Occipital lobe (tissue), 2 donors: ENCODE measurements around the gene RTCA. TPM values are rescaled to one million over a fixed set of nuclear protein-coding genes. Genes with fewer than 3 reads are reported as not detected.
"Not testable (repeated sequence)": the region's sequence is repeated elsewhere in the genome, so short reads cannot be mapped to it uniquely, and the experiment has no call there.

Experiments used
- DNase-seq: peaks from one replicate; lab custom pipeline; 2025; lab: John Stamatoyannopoulos, UW
- total RNA-seq: library from RNA; depleted of rRNA; stranded (reverse); fragments of >200 nt; gene quantifications from one replicate; pipeline ENCODE4 v1.2.3, GENCODE V29; 2014

RTCA gene
- 60.8 TPM for total RNA-seq

DNA sequence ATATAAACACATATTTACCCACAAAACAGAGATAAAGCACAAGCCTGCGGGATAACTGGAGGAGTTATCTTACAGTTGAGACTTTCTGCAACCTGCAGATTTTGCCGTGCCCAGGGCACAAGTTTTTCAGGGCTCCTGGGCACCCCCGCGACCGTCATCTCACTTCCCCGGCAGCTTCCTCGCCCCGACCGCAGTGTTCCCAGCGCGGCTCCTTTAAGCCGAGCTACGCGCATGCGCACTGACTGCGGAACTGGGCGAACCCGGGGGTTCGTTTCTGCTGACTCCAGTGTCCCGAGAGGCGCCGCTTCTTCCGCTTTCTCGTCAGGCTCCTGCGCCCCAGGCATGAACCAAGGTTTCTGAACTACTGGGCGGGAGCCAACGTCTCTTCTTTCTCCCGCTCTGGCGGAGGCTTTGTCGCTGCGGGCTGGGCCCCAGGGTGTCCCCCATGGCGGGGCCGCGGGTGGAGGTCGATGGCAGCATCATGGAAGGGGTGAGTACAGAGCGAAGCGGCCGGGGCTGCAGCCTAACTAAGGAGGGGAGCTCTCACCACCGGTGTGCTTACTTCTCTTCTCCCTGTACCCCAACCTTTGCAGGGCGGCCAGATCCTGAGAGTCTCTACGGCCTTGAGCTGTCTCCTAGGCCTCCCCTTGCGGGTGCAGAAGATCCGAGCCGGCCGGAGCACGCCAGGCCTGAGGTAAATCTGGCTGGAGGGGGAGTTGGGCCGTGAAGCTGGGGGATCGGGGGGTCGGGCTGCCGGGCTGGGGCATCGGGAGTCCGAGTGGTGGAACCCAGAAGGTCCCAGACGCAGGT is at the start of gene RTCA:
Gene RTCA (plus strand): TSS at position 286 of the 810 bp plus-strand sequence. CDS start 160 bp downstream, at position 446.
- peak; percentile 91 for DNase-seq

DNA sequence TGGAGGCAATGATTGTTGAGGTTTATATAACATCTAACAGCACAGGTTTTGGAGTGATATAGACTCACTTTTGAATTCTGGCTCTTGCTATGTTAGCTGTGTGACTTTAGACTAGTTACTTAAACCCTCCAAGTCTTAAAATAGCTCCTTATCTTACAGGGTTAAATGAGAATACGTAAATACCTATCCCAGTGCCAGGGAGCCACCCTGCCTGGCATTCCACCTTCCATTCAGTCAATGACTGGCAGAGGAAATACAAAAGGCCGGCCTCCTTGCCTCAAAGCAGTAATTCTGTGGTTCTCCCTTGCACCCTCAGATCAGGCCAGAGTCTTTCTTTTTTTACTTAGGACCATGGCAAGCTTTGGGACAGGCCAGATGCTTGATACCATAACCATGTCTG is 48.2 kb upstream of the RTCA start:
- DNase-seq, result no peak

DNA sequence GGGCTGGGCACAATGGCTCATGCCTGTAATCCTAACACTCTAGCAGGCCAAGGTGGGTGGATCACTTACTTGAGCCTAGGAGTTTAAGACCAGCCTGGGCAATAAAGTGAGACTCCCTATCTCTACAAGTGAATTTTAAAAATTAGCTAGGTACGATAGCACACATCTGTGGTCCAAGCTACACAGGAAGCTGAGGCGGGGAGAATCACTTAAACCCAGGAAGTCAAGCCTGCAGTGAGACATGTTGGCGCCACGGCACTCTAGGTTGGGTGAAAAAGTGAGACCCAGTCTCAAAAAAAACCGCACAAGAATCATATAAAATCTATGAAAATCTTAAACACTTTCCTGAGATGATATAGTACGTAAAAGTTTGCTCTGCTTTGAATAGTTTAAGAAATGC is 46.6 kb upstream of the RTCA start:
- no peak for DNase-seq

DNA sequence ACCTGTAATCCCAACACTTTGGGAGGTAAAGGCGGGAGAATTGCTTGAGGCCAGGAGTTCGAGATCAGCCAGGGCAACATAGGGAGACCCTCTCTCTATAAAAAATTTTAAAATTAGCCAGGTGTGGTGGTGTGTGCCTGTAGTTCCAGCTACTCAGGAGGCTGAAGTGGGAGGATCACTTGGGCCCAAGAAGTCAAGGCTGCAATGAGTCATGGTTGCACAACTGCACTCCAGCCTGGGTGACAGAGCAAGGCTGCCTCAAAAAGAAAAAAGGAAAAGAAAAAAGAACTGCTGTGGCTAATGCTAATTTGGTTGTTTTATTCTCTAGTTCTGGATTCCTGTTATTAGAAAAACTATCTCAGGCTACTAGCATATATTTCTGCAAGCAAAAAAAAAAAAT is 46.1 kb upstream of the RTCA start:
- DNase-seq, result no peak

DNA sequence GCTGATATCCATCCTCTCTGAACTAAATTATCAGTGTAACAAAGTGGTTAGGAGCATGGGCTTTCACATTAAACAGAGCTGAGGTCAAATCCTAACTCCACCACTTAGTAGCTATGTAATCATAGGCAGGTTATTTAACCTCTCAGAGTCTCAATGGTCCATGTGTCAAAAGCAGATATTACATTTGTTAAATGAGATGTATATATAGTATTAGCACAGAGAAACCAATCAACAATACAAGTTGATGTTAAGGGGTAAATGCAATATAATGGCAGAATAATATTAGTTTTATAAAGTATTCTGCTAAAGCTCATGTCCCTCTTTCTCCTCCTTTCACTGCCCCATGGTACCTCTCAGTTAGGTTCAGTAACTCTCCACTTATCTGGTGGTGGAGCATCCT is 43.6 kb upstream of the RTCA start:
- DNase-seq, result no peak

DNA sequence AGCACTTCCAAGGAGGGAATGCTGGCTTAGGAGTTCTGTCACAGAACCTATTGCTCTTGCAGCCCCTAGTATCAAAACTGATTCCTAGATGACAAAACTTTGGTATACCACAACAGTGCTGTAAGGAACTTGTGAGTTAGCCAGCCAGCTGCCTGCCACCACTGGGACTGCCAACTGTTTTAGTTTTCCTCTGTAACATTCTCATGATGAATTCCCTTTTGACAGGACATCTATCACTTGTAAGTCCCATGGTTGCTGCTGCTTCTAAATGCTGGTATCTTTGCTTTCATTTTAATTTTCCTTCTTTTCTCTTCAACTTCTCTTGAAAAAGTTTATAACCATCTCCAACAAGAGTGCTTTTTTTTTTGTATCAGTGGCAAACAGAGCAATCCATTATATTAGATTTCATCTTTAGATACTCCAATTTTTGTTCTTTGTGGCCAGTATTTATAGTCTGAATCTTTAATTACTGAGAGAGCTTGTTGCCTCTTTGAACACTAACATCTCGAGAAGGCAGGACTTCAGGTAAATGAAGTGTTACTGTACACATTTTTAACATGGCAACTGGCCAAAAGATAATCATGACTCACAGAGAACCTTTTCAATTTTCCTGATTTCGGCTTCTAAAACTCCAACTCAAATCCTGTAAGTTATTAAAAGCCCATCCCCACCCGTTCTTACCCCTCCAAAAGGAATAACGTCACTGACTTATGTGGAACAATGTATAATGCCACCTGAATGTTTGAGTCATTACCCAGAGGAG is 36.2 kb upstream of the RTCA start:
- DNase-seq, result no peak

DNA sequence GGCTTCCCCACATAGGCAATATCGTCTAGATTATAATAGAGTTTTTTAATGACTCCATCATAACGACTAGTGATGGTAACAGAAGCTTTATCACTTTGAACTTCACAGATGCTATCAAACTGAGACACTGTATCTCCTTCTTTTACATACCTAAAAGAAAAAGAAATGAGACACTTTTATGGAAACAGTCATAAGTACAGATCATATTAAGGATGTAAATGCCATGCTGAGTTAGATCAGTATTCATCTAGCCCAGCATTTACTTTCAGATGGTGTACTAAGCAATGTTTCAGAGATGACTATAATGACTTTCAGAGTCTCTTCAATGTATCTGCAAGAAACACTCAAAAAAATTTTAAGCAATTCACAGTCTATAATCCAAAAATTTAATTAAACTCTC is 35.3 kb upstream of the RTCA start:
- DNase-seq, result no peak

DNA sequence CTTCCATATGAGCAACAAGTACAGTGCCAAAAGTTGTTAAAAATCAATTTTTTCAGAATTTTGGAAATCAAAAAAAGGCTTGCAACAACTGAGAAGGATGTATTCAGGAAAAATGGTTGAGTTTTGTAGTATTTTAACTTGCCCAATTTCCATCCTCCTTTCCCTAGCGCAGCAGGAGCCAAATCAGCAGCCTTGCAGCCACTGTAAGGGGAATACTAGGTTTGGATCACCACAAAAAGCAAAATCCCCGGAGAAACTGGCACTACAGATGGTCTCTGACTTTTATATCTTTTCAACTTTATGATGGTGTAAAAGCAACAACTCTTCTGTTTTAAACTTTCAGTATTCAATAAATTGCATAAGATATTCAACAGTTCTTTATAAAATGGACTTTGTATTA is 34.3 kb upstream of the RTCA start:
- DNase-seq, result no peak

DNA sequence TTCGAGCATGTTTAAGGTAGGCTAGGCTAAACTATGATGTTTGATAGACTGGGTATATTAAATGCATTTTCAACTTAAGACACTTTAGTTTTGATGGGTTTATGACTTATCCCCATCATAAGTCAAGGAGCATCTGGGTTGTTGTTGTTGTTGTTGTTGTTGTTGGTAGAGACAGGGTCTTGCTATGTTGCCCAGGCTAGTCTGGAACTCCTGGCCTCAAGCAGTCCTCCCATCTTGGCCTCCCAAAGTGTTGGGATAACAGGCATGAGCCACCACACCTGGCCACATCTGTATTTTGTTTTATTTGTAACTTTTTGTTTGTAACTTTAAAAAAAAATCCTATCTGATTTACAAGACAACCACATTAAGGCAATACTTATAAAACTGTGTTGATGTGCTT is 33.9 kb upstream of the RTCA start:
- DNase-seq, result no peak

DNA sequence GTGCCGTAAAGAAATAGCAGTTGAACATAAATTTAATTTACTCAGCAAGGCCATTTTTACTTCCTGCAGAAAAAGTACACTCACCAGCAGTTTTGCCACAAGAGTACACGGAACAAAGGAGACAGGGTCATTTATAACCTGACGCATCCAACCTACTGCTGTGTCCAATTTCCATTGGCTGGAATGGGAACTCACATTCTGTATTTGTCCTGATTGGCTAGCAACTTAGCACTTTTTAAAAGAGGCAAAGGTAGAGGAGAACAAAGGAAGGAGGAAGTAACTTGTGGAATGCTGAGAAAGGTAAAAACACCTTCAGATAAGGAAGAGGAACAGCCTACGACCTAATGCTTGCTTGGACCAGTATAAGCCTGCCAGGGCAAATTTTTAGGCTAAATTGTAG is 32.5 kb upstream of the RTCA start:
- not testable (repeated sequence) for DNase-seq

DNA sequence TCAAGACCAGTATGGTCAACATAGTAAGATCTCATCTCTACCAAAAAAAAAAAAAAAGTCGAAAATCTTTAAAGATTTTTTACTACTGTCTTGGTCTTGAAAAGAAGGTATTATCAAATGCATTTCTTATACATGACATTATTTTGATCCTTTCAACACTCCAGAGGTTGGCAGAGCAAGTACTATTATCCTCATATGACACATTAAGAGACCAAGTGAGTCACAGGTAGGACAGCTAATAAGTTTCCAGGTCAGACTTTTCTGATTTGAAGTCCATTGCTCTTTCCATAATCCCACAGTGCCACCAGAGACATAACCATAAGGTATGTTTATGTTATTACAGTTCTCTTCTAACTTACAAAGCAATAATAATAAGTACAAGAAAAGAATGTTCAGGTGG is 31.6 kb upstream of the RTCA start:
- DNase-seq, result no peak

DNA sequence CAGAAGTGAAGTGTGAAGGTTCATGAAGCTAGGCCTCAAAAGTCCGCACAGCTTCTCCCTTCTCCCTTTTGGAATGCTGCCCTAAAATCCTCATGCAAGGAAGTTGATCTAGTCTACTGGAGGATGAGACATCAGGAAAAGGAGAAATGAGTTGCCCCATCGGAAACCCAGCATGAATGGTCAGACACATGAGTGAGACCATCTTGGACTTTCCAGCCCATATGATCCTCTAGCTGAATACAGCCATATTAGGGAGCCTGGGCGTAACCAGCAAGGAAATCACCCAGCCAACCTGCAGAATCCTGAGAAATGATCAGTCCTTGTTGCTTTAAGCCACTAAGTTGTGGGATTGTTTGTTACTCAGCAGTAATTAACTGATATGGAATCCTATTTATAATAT is 28.9 kb upstream of the RTCA start:
- no peak for DNase-seq

DNA sequence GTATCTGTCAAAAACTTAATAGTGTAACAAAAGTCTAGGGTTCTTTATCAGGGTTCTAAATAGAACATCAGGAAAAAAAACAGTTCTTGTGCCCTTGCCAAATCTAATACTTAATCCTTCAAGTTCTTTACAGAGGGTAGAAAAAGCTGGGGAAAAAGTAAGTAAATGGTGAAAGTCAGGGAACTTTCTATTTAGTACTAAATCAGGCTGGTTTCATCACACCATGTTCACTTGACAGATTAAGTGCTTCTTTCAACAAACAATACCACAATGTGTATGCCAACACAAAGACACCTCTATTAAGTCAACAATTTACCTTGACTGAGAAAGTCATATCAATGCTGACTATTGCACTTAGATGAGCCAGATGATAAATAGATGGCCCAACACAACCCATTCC is 26.1 kb upstream of the RTCA start:
- no peak for DNase-seq

DNA sequence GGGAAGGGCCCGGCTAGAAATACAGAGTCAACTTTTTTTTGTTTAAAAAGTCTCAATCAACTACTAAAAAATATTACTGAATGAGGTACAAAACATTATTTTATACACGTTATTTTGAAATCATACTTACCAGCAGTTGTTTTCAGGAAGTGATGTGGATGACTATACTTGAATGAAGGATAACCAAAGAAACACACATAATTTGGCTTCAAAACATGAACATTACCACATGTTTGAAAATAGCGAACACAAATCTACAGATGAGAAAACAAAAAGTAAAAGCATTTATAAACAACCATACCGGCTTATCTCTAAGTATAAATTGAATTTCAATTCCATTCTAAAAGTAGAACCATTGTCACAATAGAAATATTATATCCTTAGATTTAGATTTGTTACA is 25.4 kb upstream of the RTCA start:
- DNase-seq, result no peak

DNA sequence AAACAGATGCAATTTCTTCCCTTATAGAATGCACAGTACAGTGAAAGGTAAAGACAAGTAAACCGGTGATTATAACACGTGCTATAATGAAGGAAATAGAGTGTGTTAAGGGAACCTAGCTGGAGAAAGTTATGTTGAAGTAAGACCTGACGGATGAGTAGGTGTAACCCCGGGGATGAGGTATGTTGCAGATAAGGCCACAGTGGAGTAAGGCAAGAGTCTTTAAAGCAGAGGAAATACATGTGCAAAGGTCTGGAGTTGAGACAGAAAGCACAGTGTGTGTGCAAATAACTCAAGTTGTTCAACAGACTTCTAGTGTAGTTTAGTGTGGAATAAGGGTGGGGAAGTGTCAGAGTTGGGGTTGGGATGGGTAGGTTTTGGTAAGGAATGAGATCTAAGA is 19.3 kb upstream of the RTCA start:
- no peak for DNase-seq

DNA sequence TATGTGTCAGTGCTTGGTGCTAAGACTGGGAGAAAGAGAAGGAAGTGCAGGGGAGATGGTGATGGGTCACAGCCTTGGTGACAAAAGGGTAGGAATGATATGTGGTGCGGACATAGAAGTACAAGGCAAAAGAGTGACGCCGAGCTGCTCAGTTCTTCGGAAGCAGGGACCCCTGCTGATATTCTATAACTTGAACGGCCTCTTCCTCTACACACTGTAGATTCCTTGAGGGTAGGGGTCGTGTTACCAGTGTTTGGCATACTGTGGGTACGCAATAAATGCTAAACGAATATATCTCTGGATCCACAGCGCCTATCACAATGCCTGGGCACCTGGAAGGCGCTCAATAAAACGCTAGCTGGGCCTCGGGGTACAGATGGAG is 16.9 kb upstream of the RTCA start:
- DNase-seq, result no peak

DNA sequence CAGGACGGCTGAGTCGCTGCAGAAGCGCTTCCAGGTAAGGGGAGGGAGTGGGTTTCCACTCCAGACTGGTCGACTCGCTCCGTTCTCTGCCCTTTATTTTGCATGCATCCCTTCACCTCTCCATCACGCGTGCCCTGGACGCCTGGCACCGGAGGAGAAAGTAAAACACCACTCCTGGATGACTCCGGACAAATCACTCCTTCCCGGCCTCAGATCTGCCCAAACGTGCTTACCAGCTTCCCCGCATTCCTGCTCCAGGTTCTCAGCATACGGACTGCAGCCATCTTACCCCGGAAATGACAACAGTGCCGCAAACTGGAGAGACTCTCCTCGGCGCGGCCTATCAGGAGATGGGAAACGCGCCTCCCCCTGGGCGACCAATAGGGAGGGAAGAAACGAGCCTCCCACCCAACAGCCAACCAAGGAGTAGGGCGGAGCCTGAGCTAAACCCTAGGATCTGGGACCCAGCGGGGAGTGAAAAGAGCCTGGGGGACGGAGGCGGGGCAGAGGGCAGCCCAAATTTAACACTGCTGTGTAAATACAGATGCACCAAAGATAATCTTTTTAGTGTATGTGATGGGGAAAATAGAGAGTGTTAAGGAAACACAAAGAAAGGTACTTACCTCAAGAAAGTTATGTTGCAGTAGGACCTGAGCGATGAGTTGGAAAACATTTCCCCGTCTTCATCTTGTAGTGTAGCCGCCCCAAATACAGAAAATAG is 16.3 kb upstream of the RTCA start, which contains the start of gene DBT:
Gene DBT (minus strand): TSS at position 298 of the 721 bp plus-strand sequence. CDS start 14 bp downstream, at position 284.
- DNase-seq, result peak; percentile 97

DNA sequence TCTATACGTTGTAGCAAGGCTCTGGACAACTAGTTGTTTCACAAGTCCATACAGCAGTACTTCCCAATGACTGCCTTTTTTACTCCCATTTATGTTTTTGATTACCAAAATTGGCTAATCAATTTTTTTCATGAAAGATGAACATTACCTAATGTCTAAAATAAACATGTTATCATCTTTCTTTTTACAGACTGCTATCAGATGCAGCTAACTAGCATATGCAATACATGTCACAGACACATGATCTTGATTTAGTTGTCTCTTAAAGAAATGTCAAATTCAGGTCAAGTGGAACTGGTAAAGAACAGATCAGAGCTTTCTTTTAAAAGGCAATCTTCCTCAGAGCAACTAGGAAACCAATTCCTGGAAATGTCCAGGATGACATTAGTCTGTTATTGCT is 15.8 kb upstream of the RTCA start:
- DNase-seq, result no peak

DNA sequence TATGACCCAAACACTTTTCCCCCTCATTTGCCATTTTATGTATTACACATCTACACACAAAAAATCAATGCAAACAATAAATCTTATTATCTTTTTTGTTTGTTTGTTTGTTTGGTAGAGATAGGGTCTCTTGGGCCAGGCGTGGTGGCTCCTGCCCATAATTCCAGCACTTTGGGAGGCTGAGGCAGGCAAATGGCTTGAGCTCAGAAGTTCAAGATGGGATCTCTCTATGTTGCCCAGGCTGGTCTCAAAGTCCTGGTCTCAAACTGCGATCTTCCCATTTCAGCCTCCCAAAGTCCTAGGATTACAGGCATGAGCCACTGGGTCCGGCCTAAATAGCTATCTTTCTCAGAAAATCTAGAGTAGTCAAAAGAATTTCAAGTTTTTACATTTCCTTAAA is 15.2 kb upstream of the RTCA start:
- no peak for DNase-seq

DNA sequence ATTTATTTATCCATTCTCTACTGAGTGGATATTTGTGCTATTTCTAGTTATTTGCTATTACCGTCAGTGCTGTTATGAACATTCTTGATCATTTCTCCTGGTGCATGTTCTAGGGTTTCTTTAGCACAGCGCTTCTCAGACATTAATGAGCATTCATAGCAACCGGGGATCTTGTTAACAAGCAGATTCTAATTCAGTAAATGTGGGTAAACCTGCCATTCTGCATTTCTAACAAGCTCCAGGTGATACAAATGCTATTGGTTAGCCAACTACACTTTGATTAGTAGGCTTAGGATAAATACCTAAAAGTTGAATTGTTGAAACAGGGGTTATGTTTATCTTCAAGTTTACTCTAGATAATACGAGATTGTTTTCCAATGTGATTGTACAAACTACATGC is 13.1 kb upstream of the RTCA start:
- no peak for DNase-seq

DNA sequence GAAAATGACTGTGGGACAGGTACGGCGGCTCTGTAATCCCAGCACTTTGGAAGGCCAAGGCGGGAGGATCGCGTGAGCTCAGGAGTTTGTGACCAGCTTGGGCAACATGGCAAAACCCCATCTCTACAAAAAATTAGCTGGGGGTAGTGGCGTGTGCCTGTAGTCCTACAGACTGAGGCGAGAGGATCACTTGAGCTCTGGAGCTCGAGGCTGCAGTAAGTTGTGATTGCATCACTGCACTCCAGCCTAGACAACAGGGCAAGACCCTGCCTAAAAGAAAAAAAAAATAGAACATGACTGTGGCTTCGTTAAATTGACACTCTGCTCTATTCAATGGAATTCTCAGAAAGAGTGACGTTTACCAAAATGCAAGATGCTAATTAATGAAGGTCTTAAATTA is 12.5 kb upstream of the RTCA start:
- DNase-seq, result no peak

DNA sequence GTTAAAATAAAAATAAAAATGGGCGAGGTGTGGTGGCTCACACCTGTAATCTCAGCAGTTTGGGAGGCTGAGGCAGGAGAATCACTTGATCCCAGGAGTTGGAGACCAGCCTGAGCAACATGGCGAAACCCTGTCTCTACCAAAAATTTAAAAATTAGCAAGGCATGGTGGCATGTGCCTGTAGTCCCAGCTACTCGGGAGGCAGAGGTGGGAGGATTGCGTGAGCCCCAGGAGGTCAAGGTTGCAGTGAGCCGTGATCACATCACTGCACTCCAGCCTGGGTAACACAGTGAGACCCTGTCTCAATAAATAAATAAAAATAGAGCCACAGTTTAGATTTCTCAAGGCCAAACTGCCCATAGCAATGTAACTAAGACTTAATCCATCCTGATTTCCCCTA is 9.7 kb upstream of the RTCA start:
- not testable (repeated sequence) for DNase-seq
